ENCODE results near the gene PDE8B.
"Not testable (repeated sequence)": the region's sequence is repeated elsewhere in the genome, so short reads cannot be mapped to it uniquely, and the experiment has no call there.

Gene PDE8B

DNA sequence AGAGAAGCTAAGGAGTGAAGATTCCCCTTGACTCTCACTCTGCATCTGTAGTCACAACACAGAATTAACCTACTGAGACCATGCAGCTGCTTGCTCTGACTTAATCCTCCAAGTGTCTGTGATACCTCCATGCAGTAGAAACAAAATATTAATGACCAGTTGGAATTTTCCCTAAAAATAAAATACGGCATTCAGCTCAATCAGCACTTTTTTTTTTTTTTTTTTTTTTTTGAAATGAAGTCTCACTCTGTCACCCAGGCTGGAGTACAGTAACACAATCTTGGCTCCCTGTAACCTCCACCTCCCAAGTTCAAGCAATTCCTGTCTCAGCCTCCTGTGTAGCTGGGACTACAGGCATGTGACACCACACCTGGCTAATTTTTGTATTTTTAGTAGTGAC lies 233.2 kb downstream of the PDE8B start:
- peaks cover 20% of the 10 kb centered on the region; the same call in 1 of the 2 replicates for H3K36me3 ChIP-seq (ENCODE audit: insufficient read depth, low read length)
- H3K27ac ChIP-seq (ENCODE audit: low read depth, low read length) = no peak overlapping the region
- H3K79me2 ChIP-seq (ENCODE audit: control insufficient read depth, insufficient read depth, low read length, unreplicated experiment) = no peaks in the 10 kb centered on the region
- H3K27me3 ChIP-seq (ENCODE audit: insufficient read depth, low read length) = no peaks in the 10 kb centered on the region
- H3K4me3 ChIP-seq (ENCODE audit: low read depth, low read length) = no peak overlapping the region
- H3K4me1 ChIP-seq (ENCODE audit: control insufficient read depth, insufficient read depth, low read length, unreplicated experiment) = no peaks in the 10 kb centered on the region
- no peak overlapping the region for H2AFZ ChIP-seq (ENCODE audit: low read length, unreplicated experiment)

DNA sequence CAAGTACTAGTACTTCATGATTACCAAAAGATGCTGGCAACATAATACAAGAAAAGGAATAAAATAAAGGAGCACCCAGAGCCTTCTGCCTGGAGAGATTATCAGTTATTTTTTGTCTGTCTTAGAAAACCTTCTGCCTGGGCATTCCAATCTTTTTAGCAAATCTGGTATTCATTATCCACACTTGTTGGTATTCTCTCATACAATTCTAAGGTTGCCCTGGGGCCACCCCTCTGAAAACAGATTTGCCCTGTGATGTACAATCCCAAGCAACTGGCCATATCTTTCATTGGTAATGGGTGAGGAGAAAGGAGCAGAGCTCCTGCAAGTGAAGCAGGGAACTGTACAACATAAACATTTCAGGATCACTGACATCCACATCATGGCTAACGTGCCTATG lies 233.9 kb downstream of the PDE8B start:
- H3K4me1 ChIP-seq (ENCODE audit: control insufficient read depth, insufficient read depth, low read length, unreplicated experiment) = no peaks in the 10 kb centered on the region
- no peaks in the 10 kb centered on the region for H3K79me2 ChIP-seq (ENCODE audit: control insufficient read depth, insufficient read depth, low read length, unreplicated experiment)
- H2AFZ ChIP-seq (ENCODE audit: low read length, unreplicated experiment) = no peak overlapping the region
- no peak overlapping the region for H3K27ac ChIP-seq (ENCODE audit: low read depth, low read length)
- H3K4me3 ChIP-seq (ENCODE audit: low read depth, low read length) = no peak overlapping the region
- peaks cover 27% of the 10 kb centered on the region for H3K36me3 ChIP-seq (ENCODE audit: insufficient read depth, low read length)
- no peaks in the 10 kb centered on the region for H3K27me3 ChIP-seq (ENCODE audit: insufficient read depth, low read length)

DNA sequence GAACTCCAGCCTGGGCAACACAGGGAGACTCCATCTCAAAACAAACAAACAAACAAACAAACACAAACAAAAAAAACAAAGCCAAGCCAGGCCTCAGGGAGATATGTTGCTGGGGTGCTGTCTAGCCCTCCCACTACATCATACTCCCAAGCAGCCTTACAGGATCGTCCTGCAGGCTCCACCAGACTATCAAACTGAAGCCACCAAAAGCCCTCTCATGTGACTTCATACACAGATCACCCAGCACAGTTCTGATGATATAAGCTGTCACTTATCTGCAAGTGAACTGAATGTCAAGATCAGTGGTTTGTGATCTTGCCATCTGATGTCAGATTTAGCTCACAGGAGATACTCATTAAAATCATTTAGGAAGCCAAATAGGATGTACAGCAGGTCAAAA lies 238.4 kb downstream of the PDE8B start:
- Histone ChIP-seq H3K79me2 (ENCODE audit: control insufficient read depth, insufficient read depth, low read length, unreplicated experiment) (no peaks in the 10 kb centered on the region), H3K27ac (ENCODE audit: low read depth, low read length) (no peak overlapping the region), H3K4me1 (ENCODE audit: control insufficient read depth, insufficient read depth, low read length, unreplicated experiment) (no peaks in the 10 kb centered on the region), H3K27me3 (ENCODE audit: insufficient read depth, low read length) (no peaks in the 10 kb centered on the region), H3K36me3 (ENCODE audit: insufficient read depth, low read length) (peaks cover 38% of the 10 kb centered on the region), H3K4me3 (ENCODE audit: low read depth, low read length) (no peak overlapping the region), H2AFZ (ENCODE audit: low read length, unreplicated experiment) (no peak overlapping the region)

DNA sequence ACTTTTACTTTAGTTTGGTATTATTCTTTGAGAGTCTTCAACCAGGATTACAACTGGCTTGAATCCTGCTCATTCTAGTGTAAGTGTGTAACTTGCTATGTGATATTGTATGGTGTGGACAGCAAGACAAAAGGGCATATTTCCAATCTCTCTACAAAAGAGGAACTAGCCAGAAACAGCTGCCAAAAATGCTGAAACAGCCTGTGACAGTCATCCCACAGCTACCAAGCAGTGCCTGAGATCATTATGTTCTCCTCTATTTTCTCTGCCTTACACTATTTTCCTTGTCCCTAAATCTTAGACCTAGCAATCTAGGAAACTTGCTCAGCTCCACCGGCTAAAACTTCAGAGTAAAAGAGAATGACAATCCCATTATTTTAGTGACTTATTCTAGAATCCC lies 238.8 kb downstream of the PDE8B start:
- H3K4me3 ChIP-seq (ENCODE audit: low read depth, low read length) = no peak overlapping the region
- no peak overlapping the region for H3K27ac ChIP-seq (ENCODE audit: low read depth, low read length)
- H2AFZ ChIP-seq (ENCODE audit: low read length, unreplicated experiment) = no peak overlapping the region
- H3K4me1 ChIP-seq (ENCODE audit: control insufficient read depth, insufficient read depth, low read length, unreplicated experiment) = no peaks in the 10 kb centered on the region
- H3K27me3 ChIP-seq (ENCODE audit: insufficient read depth, low read length) = no peaks in the 10 kb centered on the region
- H3K79me2 ChIP-seq (ENCODE audit: control insufficient read depth, insufficient read depth, low read length, unreplicated experiment) = no peaks in the 10 kb centered on the region
- peaks cover 37% of the 10 kb centered on the region for H3K36me3 ChIP-seq (ENCODE audit: insufficient read depth, low read length)

DNA sequence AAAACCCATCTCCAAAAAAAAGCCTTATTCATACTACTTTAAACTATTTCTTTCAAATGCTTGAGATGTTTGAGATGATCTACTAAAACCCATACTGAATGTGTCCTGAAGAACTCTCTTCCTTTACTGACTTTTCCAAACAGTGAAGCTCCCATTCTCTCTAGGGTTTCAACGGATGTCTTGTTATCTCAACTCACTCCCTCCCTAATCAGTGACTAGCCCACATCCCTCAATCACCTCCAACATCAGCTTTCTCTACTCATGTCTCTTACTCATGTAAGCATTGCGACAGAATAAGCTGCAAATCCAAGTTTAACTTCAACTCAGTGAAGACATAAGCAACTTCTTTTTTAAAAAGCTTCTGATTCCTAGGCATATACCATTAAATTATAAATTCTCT lies 239.5 kb downstream of the PDE8B start:
- Histone ChIP-seq H2AFZ (ENCODE audit: low read length, unreplicated experiment) (no peak overlapping the region), H3K27me3 (ENCODE audit: insufficient read depth, low read length) (no peaks in the 10 kb centered on the region), H3K79me2 (ENCODE audit: control insufficient read depth, insufficient read depth, low read length, unreplicated experiment) (no peaks in the 10 kb centered on the region), H3K4me3 (ENCODE audit: low read depth, low read length) (no peak overlapping the region), H3K27ac (ENCODE audit: low read depth, low read length) (no peak overlapping the region), H3K36me3 (ENCODE audit: insufficient read depth, low read length) (peaks cover 34% of the 10 kb centered on the region), H3K4me1 (ENCODE audit: control insufficient read depth, insufficient read depth, low read length, unreplicated experiment) (no peaks in the 10 kb centered on the region)

DNA sequence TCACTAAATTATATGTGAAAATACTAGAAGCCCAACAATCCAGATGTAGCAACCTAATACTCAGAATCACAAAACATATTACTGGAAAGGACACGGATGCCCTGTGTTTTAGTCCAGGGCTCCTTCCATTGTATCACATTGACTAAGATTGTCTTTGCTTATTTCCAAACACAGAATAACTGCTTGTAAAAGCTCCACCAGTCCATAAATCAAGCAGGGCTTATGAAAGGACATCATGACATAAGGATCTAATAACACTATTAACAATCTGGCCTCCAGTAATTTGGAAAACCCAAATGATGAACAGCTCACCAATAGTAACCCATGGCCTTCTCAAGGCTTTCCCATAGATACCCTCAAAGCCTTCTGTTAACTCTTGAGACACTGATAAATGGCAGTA lies 241.9 kb downstream of the PDE8B start:
- no peak overlapping the region for H3K4me3 ChIP-seq (ENCODE audit: low read depth, low read length)
- no peak overlapping the region for H3K27ac ChIP-seq (ENCODE audit: low read depth, low read length)
- peaks cover 31% of the 10 kb centered on the region for H3K36me3 ChIP-seq (ENCODE audit: insufficient read depth, low read length)
- H3K79me2 ChIP-seq (ENCODE audit: control insufficient read depth, insufficient read depth, low read length, unreplicated experiment) = no peaks in the 10 kb centered on the region
- no peak overlapping the region for H2AFZ ChIP-seq (ENCODE audit: low read length, unreplicated experiment)
- no peaks in the 10 kb centered on the region for H3K4me1 ChIP-seq (ENCODE audit: control insufficient read depth, insufficient read depth, low read length, unreplicated experiment)
- no peaks in the 10 kb centered on the region for H3K27me3 ChIP-seq (ENCODE audit: insufficient read depth, low read length)

DNA sequence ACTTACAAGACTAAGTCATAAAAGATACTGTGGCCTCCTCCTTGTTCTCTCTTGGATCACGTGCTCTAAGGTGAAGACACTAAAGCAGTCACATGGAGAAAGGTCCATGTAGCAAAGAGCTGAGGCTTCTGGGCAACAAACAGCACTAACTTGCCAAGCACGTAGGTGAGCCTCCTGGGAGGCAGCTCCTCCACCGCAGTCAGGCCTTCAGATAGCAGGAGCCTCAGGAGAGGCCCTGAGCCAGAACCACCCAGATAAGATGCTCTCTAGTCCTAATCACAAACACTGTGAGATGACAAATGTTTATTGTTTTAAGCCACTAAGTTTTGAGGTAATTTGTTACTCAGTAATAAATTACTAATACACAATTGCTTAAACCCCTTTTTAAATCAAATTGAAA lies 243.6 kb downstream of the PDE8B start:
- Histone ChIP-seq H2AFZ (ENCODE audit: low read length, unreplicated experiment) (no peak overlapping the region), H3K27me3 (ENCODE audit: insufficient read depth, low read length) (no peaks in the 10 kb centered on the region), H3K36me3 (ENCODE audit: insufficient read depth, low read length) (peaks cover 14% of the 10 kb centered on the region; the same call in 1 of the 2 replicates), H3K4me3 (ENCODE audit: low read depth, low read length) (no peak overlapping the region), H3K27ac (ENCODE audit: low read depth, low read length) (no peak overlapping the region), H3K4me1 (ENCODE audit: control insufficient read depth, insufficient read depth, low read length, unreplicated experiment) (no peaks in the 10 kb centered on the region), H3K79me2 (ENCODE audit: control insufficient read depth, insufficient read depth, low read length, unreplicated experiment) (no peaks in the 10 kb centered on the region)

DNA sequence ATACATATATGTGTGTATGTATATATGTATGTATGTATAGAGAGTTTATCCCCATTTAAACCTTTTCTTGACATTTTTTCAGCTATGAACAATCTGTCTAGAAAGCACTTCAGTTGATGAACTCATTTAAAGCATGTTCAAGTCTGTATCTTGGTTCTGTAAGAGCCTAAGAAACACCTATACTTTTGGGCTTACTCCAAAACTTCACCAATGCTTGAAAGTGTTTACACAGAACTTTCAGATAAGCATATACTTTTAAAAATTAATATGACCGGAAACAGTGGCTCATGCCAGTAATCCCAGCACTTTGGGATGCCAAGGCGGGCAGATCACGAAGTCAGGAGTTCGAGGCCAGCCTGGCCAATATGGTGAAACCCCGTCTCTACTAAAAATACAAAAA lies 250.8 kb downstream of the PDE8B start:
- no peaks in the 10 kb centered on the region for H3K36me3 ChIP-seq (ENCODE audit: insufficient read depth, low read length)
- peaks cover 8% of the 10 kb centered on the region for H3K79me2 ChIP-seq (ENCODE audit: control insufficient read depth, insufficient read depth, low read length, unreplicated experiment)
- H3K4me3 ChIP-seq (ENCODE audit: low read depth, low read length) = no peak overlapping the region
- no peaks in the 10 kb centered on the region for H3K27me3 ChIP-seq (ENCODE audit: insufficient read depth, low read length)
- H3K4me1 ChIP-seq (ENCODE audit: control insufficient read depth, insufficient read depth, low read length, unreplicated experiment) = peaks cover 7% of the 10 kb centered on the region
- H2AFZ ChIP-seq (ENCODE audit: low read length, unreplicated experiment) = no peak overlapping the region
- no peak overlapping the region for H3K27ac ChIP-seq (ENCODE audit: low read depth, low read length)

DNA sequence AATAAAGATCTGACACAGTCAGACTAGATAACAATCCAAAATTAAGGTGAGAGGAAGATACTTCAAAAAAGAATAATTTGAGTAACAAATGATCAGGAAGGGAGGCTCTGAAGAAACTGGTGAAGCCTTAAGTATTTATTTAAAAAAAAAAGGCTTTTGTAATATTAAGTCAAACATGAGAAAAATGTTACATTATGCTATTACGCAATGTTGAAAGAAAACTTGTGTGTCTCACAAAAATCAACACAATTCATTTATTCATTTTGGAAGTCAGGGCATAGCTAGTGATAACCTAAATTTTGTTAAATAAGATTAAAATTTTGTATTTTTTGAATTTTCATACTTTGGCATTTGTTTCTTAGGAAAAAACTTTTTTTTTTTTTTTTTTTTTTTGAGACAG lies 253.4 kb downstream of the PDE8B start:
- Histone ChIP-seq H3K4me1 (ENCODE audit: control insufficient read depth, insufficient read depth, low read length, unreplicated experiment) (peaks cover 7% of the 10 kb centered on the region), H3K4me3 (ENCODE audit: low read depth, low read length) (no peak overlapping the region), H3K36me3 (ENCODE audit: insufficient read depth, low read length) (no peaks in the 10 kb centered on the region), H3K27me3 (ENCODE audit: insufficient read depth, low read length) (no peaks in the 10 kb centered on the region), H2AFZ (ENCODE audit: low read length, unreplicated experiment) (peak overlapping the region; percentile 60), H3K27ac (ENCODE audit: low read depth, low read length) (no peak overlapping the region), H3K79me2 (ENCODE audit: control insufficient read depth, insufficient read depth, low read length, unreplicated experiment) (peaks cover 14% of the 10 kb centered on the region)

DNA sequence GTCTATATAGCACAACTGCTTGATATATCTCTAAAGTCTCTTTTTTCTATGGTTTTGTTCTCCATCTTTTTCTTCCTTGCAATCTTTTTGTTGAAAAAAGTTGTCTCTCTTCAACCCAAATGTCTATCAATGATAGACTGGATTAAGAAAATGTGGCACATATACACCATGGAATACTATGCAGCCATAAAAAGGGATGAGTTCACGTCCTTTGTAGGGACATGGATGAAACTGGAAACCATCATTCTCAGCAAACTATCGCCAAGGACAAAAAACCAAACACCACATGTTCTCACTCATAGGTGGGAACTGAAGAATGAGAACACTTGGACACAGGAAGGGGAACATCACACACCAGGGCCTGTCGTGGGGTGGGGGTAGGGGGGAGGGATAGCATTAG lies 258.4 kb downstream of the PDE8B start:
- H3K27ac ChIP-seq (ENCODE audit: low read depth, low read length); H3K4me1 ChIP-seq (ENCODE audit: control insufficient read depth, insufficient read depth, low read length, unreplicated experiment); H3K4me3 ChIP-seq (ENCODE audit: low read depth, low read length); H3K27me3 ChIP-seq (ENCODE audit: insufficient read depth, low read length); H2AFZ ChIP-seq (ENCODE audit: low read length, unreplicated experiment); H3K36me3 ChIP-seq (ENCODE audit: insufficient read depth, low read length): not testable (repeated sequence)
- H3K79me2 ChIP-seq (ENCODE audit: control insufficient read depth, insufficient read depth, low read length, unreplicated experiment) = peaks cover 16% of the 10 kb centered on the region

DNA sequence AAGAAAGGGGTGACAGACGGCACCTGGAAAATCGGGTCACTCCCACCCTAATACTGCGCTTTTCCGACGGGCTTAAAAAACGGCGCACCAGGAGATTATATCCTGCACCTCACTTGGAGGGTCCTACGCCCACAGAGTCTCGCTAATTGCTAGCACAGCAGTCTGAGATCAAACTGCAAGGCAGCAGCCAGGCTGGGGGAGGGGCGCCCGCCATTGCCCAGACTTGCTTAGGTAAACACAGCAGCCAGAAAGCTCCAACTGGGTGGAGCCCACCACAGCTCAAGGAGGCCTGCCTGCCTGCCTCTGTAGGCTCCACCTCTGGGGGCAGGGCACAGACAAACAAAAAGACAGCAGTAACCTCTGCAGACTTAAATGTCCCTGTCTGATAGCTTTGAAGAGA lies 264.6 kb downstream of the PDE8B start:
- not testable (repeated sequence) for H3K4me1 ChIP-seq (ENCODE audit: control insufficient read depth, insufficient read depth, low read length, unreplicated experiment)

More for the DNA sequence above, 264.6 kb downstream of the PDE8B start:
- H3K27me3 ChIP-seq (ENCODE audit: insufficient read depth, low read length); H2AFZ ChIP-seq (ENCODE audit: low read length, unreplicated experiment); H3K36me3 ChIP-seq (ENCODE audit: insufficient read depth, low read length); H3K79me2 ChIP-seq (ENCODE audit: control insufficient read depth, insufficient read depth, low read length, unreplicated experiment); H3K4me3 ChIP-seq (ENCODE audit: low read depth, low read length); H3K27ac ChIP-seq (ENCODE audit: low read depth, low read length): not testable (repeated sequence)
